ENCODE measurements around the gene ARL6IP4. TPM values are rescaled to one million over a fixed set of nuclear protein-coding genes. Genes with fewer than 3 reads are reported as not detected.

Gene ARL6IP4
- total RNA-seq, 4 donors from 2014 or later: 129 to 188 (median 167) TPM

- peak; percentile 75 to 93 for DNase-seq (ENCODE audit: low spot score in 2 of 2)
- peak in 1 of 3 donors; percentile 56 for TF ChIP-seq CTCF (IDR thresholded peaks at IDR 0.05)
- no peak for TF ChIP-seq POLR2A (IDR thresholded peaks at IDR 0.05)
- intact Hi-C loops (cut with DNase I; ENCODE audit: low total_unique reads): no loop called here
- WGBS, 2 donors: 69 to 74% methylated on average over 11 to 12 of the region's 12 CpGs
- no peak overlapping the region for H3K4me3 ChIP-seq (ENCODE audit: low read depth, poor library complexity, severe bottlenecking)
Measured at GRCh38 chr12:122951979-122952892, 28.2 kb upstream of the ARL6IP4 start.

DNA sequence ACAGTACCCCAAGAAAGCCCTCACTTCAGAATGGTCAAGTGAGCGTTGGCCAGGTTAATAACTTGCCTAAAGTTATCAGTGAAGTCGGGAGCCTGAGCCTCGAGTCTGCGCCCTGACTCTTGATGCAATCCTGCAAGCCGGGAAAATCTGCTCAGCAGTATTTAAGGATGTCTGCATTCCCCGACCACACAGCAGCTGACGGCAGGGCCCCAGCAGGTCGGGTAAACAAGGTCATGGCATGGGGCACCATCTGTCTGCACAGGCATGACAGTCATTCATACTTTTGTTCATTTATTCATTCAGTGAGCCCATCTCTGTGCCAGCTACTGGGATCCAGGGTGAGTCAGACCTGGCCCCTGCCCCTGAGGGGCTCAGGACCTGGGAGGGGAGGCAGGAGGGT is 25.3 kb upstream of the ARL6IP4 start:
- 70 to 73% methylated on average over 8 of the region's 8 CpGs for WGBS, 2 donors
- no peak overlapping the region for H3K4me3 ChIP-seq (ENCODE audit: low read depth, poor library complexity, severe bottlenecking)
- intact Hi-C loops (cut with DNase I; ENCODE audit: low total_unique reads): loop anchor here (5.0 kb wide), 1 partner anchor 163 kb away; no protein-coding TSS in a partner anchor
- DNase-seq (ENCODE audit: low spot score in 2 of 2): no peak
- TF ChIP-seq POLR2A (IDR thresholded peaks at IDR 0.05): no peak
- no peak for TF ChIP-seq CTCF (IDR thresholded peaks at IDR 0.05)

GRCh38 chr12:122956035-122956434 is 24.4 kb upstream of the ARL6IP4 start:
- WGBS, 2 donors: 83 to 85% methylated on average over 2 of the region's 2 CpGs
- TF ChIP-seq POLR2A (IDR thresholded peaks at IDR 0.05) (no peak), CTCF (IDR thresholded peaks at IDR 0.05) (no peak)
- DNase-seq (ENCODE audit: low spot score in 2 of 2): no peak
- intact Hi-C loops (cut with DNase I; ENCODE audit: low total_unique reads): loop anchor here (5.0 kb wide), 1 partner anchor 164 kb away; no protein-coding TSS in a partner anchor
- H3K4me3 ChIP-seq (ENCODE audit: low read depth, poor library complexity, severe bottlenecking): no peak overlapping the region

- TF ChIP-seq POLR2A (IDR thresholded peaks at IDR 0.05) (no peak), CTCF (IDR thresholded peaks at IDR 0.05) (no peak)
- WGBS, 2 donors: 74 to 78% methylated on average over 5 of the region's 5 CpGs
- no peak overlapping the region for H3K4me3 ChIP-seq (ENCODE audit: low read depth, poor library complexity, severe bottlenecking)
- DNase-seq (ENCODE audit: low spot score in 2 of 2): no peak
- intact Hi-C loops (cut with DNase I; ENCODE audit: low total_unique reads): loop anchor here (5.0 kb wide), 1 partner anchor 166 kb away; no protein-coding TSS in a partner anchor
Measured at GRCh38 chr12:122958198-122958888, 22.1 kb upstream of the ARL6IP4 start.

DNA sequence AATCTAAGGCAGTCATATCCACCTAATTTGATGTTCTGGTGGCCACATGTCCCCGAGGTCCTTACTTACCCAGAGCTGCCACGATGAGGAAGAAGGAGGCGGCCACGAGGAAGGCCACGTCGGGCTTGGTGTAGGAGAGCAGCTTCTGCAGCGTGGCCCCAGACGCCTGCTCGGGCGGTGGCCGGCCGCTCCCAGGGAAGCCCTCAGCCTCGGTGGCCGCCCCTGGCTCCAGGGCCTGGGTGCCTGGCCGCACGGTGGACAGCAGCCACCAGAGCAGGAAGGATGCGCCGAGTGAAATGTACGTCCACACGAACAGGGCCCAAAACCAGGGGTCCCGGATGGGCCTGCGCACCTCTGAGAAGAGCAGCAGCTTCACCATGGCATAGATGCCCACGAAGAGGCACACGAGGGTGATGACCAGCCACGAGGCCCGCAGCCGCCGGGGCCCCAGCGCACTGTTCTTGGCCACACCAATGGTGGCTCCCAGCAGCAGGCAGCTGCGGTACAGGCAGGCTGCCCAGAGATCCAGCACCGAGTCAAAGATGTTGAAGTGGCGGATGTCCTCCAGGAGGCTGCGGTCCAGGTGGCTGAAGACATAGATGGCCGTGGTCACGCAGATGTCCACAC is 20.8 kb upstream of the ARL6IP4 start:
- no peak overlapping the region for H3K4me3 ChIP-seq (ENCODE audit: low read depth, poor library complexity, severe bottlenecking)
- DNase-seq (ENCODE audit: low spot score in 2 of 2): no peak
- no peak for TF ChIP-seq POLR2A (IDR thresholded peaks at IDR 0.05)
- no peak for TF ChIP-seq CTCF (IDR thresholded peaks at IDR 0.05)
- WGBS, 2 donors: 94 to 95% methylated on average over 33 to 35 of the region's 35 CpGs
- intact Hi-C loops (cut with DNase I; ENCODE audit: low total_unique reads): loop anchor here (5.0 kb wide), 1 partner anchor 167 kb away; no protein-coding TSS in a partner anchor

Measured in lower leg skin (tissue), 4 donors.